Common myeloid progenitor, CD34-positive (primary cell): ENCODE results near the gene TSPEAR.
"Not testable (repeated sequence)": the region's sequence is repeated elsewhere in the genome, so short reads cannot be mapped to it uniquely, and the experiment has no call there.

ENCODE experiments used
- CTCF ChIA-PET: fragments of 350-600 bp; sonication (Branson Sonifier 250); formaldehyde crosslinking; loops from one replicate; lab custom pipeline; 2021; ENCODE audit warnings: antibody characterized with exemption; lab: Charles Lee
- POLR2A ChIA-PET: fragments of 350-600 bp; sonication (Branson Sonifier 250); formaldehyde crosslinking; loops from one replicate; lab custom pipeline; 2021; ENCODE audit warnings: antibody characterized with exemption; lab: Charles Lee
- DNase-seq, 3 donors: peaks; one replicate each; pipeline versions ENCODE4 v3.0.0 to v3.0.0-alpha.2; 2013
- H3K27ac ChIP-seq, 2 experiments: 1 replicate in 1 of 2; 2 replicates in 1 of 2; pipeline ENCODE4 v1.7.0; 2013; ENCODE audit warnings: inconsistent platforms in 2 of 2, low read length in 2 of 2, mild to moderate bottlenecking in 2 of 2, low read depth in 1 of 2, moderate library complexity in 1 of 2; ENCODE audit not compliant: severe bottlenecking in 2 of 2, insufficient read depth in 1 of 2, poor library complexity in 1 of 2
- H3K27me3 ChIP-seq, 5 experiments: replicated peaks in 2 of 5; 1 replicate in 3 of 5; 2 replicates in 2 of 5; pipeline versions ENCODE4 v1.6.1 to v1.7.0; 2013; ENCODE audit warnings: low read length in 4 of 5, mild to moderate bottlenecking in 2 of 5, moderate library complexity in 2 of 5, inconsistent platforms in 1 of 5; ENCODE audit not compliant: insufficient read depth in 5 of 5, control insufficient read depth in 4 of 5
- H3K36me3 ChIP-seq, 4 experiments: 1 replicate in 2 of 4; 2 replicates in 2 of 4; pipeline versions ENCODE4 v1.6.1 to v1.7.0; 2013; ENCODE audit warnings: low read length in 3 of 4, control low read depth in 1 of 4, mild to moderate bottlenecking in 1 of 4; ENCODE audit not compliant: control insufficient read depth in 4 of 4, insufficient read depth in 4 of 4
- H3K4me1 ChIP-seq, 4 experiments: 1 replicate in 3 of 4; 2 replicates in 1 of 4; pipeline versions ENCODE4 v1.6.1 to v1.7.1; 2013; ENCODE audit warnings: low read length in 3 of 4, mild to moderate bottlenecking in 3 of 4, control low read depth in 1 of 4, inconsistent platforms in 1 of 4, moderate library complexity in 1 of 4; ENCODE audit not compliant: control insufficient read depth in 4 of 4, insufficient read depth in 4 of 4; ENCODE audit errors: control extremely low read depth in 1 of 4
- H3K4me3 ChIP-seq, 7 experiments: 1 replicate in 4 of 7; 2 replicates in 3 of 7; pipeline versions ENCODE4 v1.5.1 to v1.7.0; 2013; ENCODE audit warnings: mild to moderate bottlenecking in 7 of 7, low read length in 6 of 7, moderate library complexity in 6 of 7, inconsistent platforms in 2 of 7, low read depth in 2 of 7, control low read depth in 1 of 7; ENCODE audit not compliant: insufficient read depth in 4 of 7, control insufficient read depth in 1 of 7; ENCODE audit errors: extremely low read depth in 1 of 7
- H3K9me3 ChIP-seq, 5 experiments: 1 replicate in 4 of 5; 2 replicates in 1 of 5; pipeline versions ENCODE4 v1.6.1 to v1.7.1; 2013; ENCODE audit warnings: low read length in 4 of 5, mild to moderate bottlenecking in 2 of 5, inconsistent platforms in 1 of 5, low read depth in 1 of 5, moderate library complexity in 1 of 5; ENCODE audit not compliant: control insufficient read depth in 4 of 5, insufficient read depth in 2 of 5; ENCODE audit errors: control extremely low read depth in 1 of 5
- WGBS: methylation state at CpG from one replicate; pipeline ENCODE4 v1.1.5; 2013; ENCODE audit not compliant: insufficient coverage; 5-methylcytosine and 5-hydroxymethylcytosine counted together

The TSPEAR gene

DNA sequence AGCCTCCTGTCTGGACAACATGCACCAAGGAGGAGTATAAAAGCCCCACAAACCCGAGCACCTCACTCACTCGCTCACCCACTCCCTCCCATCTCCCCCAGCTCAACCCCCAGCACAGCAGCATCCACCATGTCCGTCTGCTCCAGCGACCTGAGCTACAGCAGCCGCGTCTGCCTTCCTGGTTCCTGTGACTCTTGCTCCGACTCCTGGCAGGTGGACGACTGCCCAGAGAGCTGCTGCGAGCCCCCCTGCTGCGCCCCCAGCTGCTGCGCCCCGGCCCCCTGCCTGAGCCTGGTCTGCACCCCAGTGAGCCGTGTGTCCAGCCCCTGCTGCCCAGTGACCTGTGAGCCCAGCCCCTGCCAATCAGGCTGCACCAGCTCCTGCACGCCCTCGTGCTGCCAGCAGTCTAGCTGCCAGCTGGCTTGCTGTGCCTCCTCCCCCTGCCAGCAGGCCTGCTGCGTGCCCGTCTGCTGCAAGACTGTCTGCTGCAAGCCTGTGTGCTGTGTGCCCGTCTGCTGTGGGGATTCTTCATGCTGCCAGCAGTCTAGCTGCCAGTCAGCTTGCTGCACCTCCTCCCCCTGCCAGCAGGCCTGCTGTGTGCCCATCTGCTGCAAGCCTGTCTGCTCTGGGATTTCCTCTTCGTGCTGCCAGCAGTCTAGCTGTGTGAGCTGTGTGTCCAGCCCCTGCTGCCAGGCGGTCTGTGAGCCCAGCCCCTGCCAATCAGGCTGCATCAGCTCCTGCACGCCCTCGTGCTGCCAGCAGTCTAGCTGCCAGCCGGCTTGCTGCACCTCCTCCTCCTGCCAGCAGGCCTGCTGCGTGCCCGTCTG, 137.5 kb downstream of the TSPEAR start, which contains the start of gene KRTAP10-4:
KRTAP10-4 (plus strand) TSS at position 100 of the 827 bp plus-strand sequence; CDS start at position 130, 30 bp downstream.
- H3K4me3 ChIP-seq, H3K36me3 ChIP-seq, H3K27ac ChIP-seq, DNase-seq, CTCF ChIA-PET, POLR2A ChIA-PET, H3K4me1 ChIP-seq: not testable (repeated sequence)
- Histone ChIP-seq H3K27me3 (peaks cover 0 to 32% (median 3%) of the 10 kb centered on the region in 5 experiments), H3K9me3 (peaks cover 0 to 26% (median 12%) of the 10 kb centered on the region in 5 experiments)
- 82% methylated on average over 11 of the region's 25 CpGs for WGBS

DNA sequence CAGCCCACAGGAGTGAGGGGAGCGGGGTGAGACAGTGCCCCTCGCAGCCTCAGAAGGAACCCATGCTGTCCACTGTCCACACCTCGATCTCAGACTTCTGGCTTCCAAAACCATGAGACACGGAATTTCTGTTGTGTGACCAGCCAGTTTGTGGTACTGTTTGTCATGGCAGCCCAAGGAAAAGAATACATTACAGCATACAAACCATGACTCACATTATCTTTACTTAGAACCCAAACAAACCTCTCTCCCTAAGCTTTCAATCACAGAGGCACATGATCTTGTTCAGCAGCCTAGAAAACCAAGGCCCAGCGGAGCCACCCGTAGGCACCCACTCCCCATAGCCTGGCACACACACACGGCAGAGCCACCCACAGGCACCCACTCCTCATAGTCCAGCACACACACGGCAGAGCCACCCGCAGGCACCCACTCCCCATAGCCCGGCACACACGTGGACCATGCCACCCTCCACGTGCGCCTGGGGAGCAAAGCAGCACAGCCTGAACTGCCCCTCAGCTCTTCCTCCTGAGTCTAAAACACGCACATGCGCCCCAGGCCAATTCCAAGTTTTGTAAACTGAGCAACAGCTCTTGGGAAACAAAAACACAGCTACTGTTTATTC, 138.3 kb downstream of the TSPEAR start:
- no peak overlapping the region for H3K27ac ChIP-seq
- H3K4me3 ChIP-seq: no peak overlapping the region
- 93% methylated on average over 15 of the region's 15 CpGs for WGBS
- peaks cover 0 to 32% (median 3%) of the 10 kb centered on the region in 5 experiments for H3K27me3 ChIP-seq
- ChIA-PET POLR2A (no interaction called here), CTCF (no interaction called here)
- no peaks in the 10 kb centered on the region for H3K4me1 ChIP-seq
- peaks cover 0 to 26% (median 12%) of the 10 kb centered on the region in 5 experiments for H3K9me3 ChIP-seq
- H3K36me3 ChIP-seq: no peaks in the 10 kb centered on the region
- no peak for DNase-seq

DNA sequence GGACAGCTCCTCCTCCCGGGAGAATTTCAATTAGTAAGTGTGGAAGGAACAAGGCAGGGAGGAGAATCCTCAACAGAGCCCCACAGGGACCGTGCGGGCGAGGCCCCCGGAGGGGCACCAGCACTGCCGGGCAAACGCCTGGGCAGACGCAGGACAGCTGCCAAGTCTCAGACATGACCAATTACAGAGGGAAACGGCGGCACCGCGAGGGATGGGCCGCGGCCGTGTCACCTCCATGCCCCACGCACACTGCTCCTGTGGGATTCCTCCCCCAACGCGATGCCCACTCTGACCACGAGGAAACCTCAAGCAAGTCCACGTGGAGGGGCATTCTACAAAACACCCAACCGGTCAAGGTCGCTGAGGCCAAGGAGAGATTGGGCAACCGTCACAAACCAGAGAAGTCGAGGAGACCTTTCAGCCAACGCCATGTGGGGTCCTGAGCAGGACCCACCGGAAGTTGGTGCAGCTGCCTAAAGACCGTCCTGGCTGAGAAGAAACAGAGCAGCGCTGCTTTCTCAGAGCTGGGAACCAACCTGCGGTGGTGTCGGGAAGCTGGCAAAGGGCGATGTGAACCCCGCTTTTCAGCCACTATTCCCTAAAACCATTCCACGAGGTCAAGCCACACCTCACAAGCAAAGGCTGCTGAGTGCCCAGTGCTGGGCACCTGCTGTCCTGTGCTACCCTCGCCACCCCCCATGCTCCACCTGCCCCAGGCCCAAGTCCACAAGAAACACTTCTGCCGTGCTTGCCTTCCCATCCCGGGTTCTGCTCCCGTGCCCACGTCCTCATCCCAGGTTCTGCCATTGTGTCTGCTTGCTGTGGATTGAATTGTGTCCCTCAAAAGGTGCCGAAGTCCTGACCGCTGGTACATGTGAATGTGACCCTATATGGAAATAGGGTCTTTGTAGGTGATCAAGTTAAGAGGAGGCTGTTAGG, 139.3 kb downstream of the TSPEAR start:
- H3K27me3 ChIP-seq: peaks cover 0 to 29% (median 3%) of the 10 kb centered on the region in 5 experiments
- 92% methylated on average over 32 of the region's 40 CpGs for WGBS
- no peaks in the 10 kb centered on the region for H3K36me3 ChIP-seq
- DNase-seq: no peak
- H3K4me1 ChIP-seq: no peaks in the 10 kb centered on the region
- peaks cover 0 to 22% (median 4%) of the 10 kb centered on the region in 5 experiments for H3K9me3 ChIP-seq
- CTCF ChIA-PET: no interaction called here
- H3K4me3 ChIP-seq: no peak overlapping the region
- H3K27ac ChIP-seq: no peak overlapping the region
- POLR2A ChIA-PET: no interaction called here

- POLR2A ChIA-PET: no interaction called here
- Histone ChIP-seq H3K27me3 (peaks cover 0 to 29% (median 3%) of the 10 kb centered on the region in 5 experiments), H3K4me1 (no peaks in the 10 kb centered on the region), H3K36me3 (no peaks in the 10 kb centered on the region), H3K9me3 (peaks cover 0 to 20% (median 3%) of the 10 kb centered on the region in 5 experiments), H3K27ac (no peak overlapping the region), H3K4me3 (no peak overlapping the region)
- CTCF ChIA-PET: no interaction called here
- 67% methylated on average over 3 of the region's 4 CpGs for WGBS
- DNase-seq: no peak
Observed at GRCh38 chr21:44571296-44571695, 140.1 kb downstream of the TSPEAR start.

DNA sequence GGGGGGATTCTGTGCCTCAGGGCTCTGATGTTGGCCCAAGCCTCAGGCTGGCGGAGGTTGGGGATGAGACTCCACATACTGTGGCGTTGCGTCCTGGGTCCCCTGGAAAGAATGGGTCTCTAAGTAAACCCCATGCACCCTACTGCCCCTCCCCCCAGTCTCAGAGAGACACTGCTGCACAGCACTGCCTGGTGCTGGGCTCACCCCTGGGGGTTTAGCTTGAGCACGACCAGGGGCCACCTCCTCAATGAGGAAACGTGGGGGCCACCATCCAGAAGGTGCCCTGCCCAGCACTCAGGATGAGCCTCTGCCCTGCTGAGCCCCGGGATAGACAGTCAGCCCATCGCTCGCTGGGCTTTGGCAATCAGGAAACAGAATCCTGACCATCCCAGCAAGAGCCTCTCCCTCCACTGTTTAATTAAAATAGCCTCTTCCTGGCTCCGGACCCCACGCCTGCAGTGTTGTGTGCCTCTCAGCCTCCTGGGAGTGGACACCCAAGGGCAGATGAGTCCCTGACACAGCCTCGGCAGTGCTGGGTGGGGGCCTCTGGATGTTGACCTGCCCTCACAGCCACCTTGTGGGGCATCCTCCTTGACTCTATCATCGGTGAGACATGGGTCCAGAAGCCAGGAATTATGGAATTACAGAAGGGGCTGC, 141.4 kb downstream of the TSPEAR start:
- Histone ChIP-seq H3K27me3 (peaks cover 0 to 18% (median 3%) of the 10 kb centered on the region in 5 experiments), H3K4me1 (peaks cover 0 to 6% (median 2%) of the 10 kb centered on the region in 4 experiments), H3K36me3 (no peaks in the 10 kb centered on the region), H3K4me3 (no peak overlapping the region), H3K27ac (no peak overlapping the region), H3K9me3 (peaks cover 0 to 16% (median 3%) of the 10 kb centered on the region in 5 experiments)
- no peak for DNase-seq
- 87% methylated on average over 12 of the region's 12 CpGs for WGBS
- POLR2A ChIA-PET: no interaction called here
- CTCF ChIA-PET: no interaction called here

DNA sequence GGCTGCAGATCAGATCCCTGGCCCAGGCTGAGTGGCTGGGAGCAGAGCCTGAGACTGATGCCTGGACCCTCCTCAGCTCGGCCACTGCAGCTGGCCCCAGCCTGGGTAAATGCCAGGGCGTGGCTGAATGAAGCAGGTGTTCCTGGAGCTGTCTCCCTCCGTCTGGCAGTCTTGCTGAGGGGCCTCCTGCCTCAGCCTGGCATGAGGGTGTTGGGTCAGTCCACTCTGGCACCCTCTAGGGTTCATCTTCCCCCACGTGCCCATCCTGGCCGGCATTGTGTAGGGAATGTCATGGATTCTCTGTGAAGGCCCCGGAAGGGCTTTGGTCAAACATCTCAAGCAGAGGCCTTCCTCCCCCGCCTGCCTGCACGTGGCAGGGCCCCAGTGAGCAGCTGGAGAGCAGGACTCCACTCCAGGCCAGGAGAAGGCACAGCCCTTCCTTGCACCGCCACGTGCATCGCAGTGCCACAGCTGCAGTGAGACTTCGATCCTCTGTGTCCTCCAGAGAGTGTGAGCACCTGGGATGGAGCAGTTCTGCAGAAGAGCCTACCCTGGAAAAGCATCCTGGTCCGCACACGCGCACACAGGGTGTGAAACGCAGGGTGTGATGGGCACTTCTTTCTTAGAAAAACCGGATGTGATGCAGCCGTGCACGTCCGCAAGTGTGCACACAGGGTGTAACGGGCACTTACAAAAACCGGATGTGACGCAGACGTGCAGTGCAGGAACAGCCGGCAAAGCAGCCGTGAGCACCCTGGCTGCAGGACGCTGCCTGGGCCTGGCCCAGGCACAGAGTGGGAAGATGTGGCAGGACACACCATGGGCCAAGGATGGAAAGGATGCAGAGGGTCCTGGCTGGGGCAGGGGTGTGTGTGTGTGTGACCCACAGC, 142.5 kb downstream of the TSPEAR start:
- H3K36me3 ChIP-seq: no peaks in the 10 kb centered on the region
- no peak overlapping the region for H3K4me3 ChIP-seq
- no peak overlapping the region for H3K27ac ChIP-seq
- H3K4me1 ChIP-seq: peaks cover 0 to 8% (median 2%) of the 10 kb centered on the region in 4 experiments
- CTCF ChIA-PET: interaction anchor here (0.5 kb wide), 1 partner anchor 176 kb away, joined by 3 read pairs; no protein-coding TSS in a partner anchor
- peaks cover 0 to 16% (median 4%) of the 10 kb centered on the region in 5 experiments for H3K9me3 ChIP-seq
- H3K27me3 ChIP-seq: peaks cover 0 to 11% (median 2%) of the 10 kb centered on the region in 5 experiments
- POLR2A ChIA-PET: no interaction called here
- no peak for DNase-seq
- 87% methylated on average over 26 of the region's 27 CpGs for WGBS
